DOHH2 (cell line): Measurements from ENCODE around the gene REST.

Experiments used
- CTCF ChIP-seq: fragments of 200-600 bp; sonication (generic); IDR thresholded peaks from one replicate; pipeline ENCODE4 v1.5.1; 2014; ENCODE audit warnings: antibody characterized with exemption, mild to moderate bottlenecking, low read depth, low read length; ENCODE audit not compliant: poor library complexity, severe bottlenecking
- EZH2phosphoT487 ChIP-seq: fragments of 200-600 bp; sonication (generic); IDR thresholded peaks from 2 replicates; pipeline ENCODE4 v1.6.1; 2017; ENCODE audit warnings: borderline replicate concordance, mild to moderate bottlenecking, antibody characterized with exemption, low read length, moderate library complexity, mixed read lengths

GRCh38 chr4:56910172-56910967, 2.7 kb downstream of the REST start:
- TF ChIP-seq CTCF (no peak), EZH2phosphoT487 (no peak)
